HEK293T (cell line): ENCODE data around the gene PAX8.

Experiments used
- ARNT ChIP-seq: fragments of 450-650 bp; IDR thresholded peaks from 2 replicates; pipeline ENCODE4 v1.6.1; 2017; ENCODE audit warnings: mild to moderate bottlenecking
- BHLHE40 ChIP-seq: fragments of 450-650 bp; IDR thresholded peaks from 2 replicates; pipeline ENCODE4 v1.6.1; 2016; ENCODE audit warnings: mild to moderate bottlenecking, moderate library complexity, borderline replicate concordance
- CTBP1 ChIP-seq: fragments of 450-650 bp; IDR thresholded peaks from 2 replicates; pipeline ENCODE4 v1.6.1; 2016; ENCODE audit warnings: borderline replicate concordance
- ELF4 ChIP-seq: fragments of 450-650 bp; IDR thresholded peaks from 2 replicates; pipeline ENCODE4 v1.6.1; 2017; ENCODE audit warnings: antibody characterized with exemption
- FOXA1 ChIP-seq: fragments of 450-650 bp; IDR thresholded peaks from 2 replicates; pipeline ENCODE4 v1.6.1; 2016; ENCODE audit warnings: mild to moderate bottlenecking
- FOXK2 ChIP-seq: fragments of 450-650 bp; IDR thresholded peaks from 2 replicates; pipeline ENCODE4 v1.6.1; 2016; ENCODE audit warnings: mild to moderate bottlenecking
- FOXM1 ChIP-seq: fragments of 450-650 bp; IDR thresholded peaks from 2 replicates; pipeline ENCODE4 v1.6.1; 2017; ENCODE audit warnings: mild to moderate bottlenecking, borderline replicate concordance
- L3MBTL2 ChIP-seq: fragments of 450-650 bp; conservative IDR thresholded peaks from 2 replicates; pipeline ENCODE4 v1.6.1; 2016; ENCODE audit warnings: mild to moderate bottlenecking
- LEF1 ChIP-seq: fragments of 450-650 bp; IDR thresholded peaks from 2 replicates; pipeline ENCODE4 v1.6.1; 2017; ENCODE audit warnings: mild to moderate bottlenecking, borderline replicate concordance
- NFRKB ChIP-seq: fragments of 450-650 bp; IDR thresholded peaks from 2 replicates; pipeline ENCODE4 v1.6.1; 2016; ENCODE audit warnings: mild to moderate bottlenecking, moderate library complexity
- SP1 ChIP-seq: fragments of 450-650 bp; IDR thresholded peaks from 2 replicates; pipeline ENCODE4 v1.6.1; 2017
- SUZ12 ChIP-seq: fragments of 450-650 bp; IDR thresholded peaks from 2 replicates; pipeline ENCODE4 v1.6.1; 2016; ENCODE audit warnings: mild to moderate bottlenecking
- TARDBP ChIP-seq: fragments of 450-650 bp; IDR thresholded peaks from 2 replicates; pipeline ENCODE4 v1.6.1; 2016
- ZNF384 ChIP-seq: fragments of 450-650 bp; IDR thresholded peaks from 2 replicates; pipeline ENCODE4 v1.6.1; 2016

- TF ChIP-seq ELF4 (no peak), TARDBP (no peak), SP1 (no peak), FOXK2 (no peak), BHLHE40 (no peak), FOXM1 (no peak), LEF1 (no peak), SUZ12 (no peak), FOXA1 (no peak), ZNF384 (no peak), NFRKB (no peak), CTBP1 (no peak), ARNT (no peak), L3MBTL2 (no peak)
These were observed 26.6 kb downstream of the PAX8 start for GRCh38 chr2:113252047-113252590.
